ENCODE data around the gene CUBN. TPM values are rescaled to one million over a fixed set of nuclear protein-coding genes. Genes with fewer than 3 reads are reported as not detected.

CUBN gene
- total RNA-seq, 4 donors from 2014 or later = 9.2 to 38.9 (median 25.4) TPM

DNA sequence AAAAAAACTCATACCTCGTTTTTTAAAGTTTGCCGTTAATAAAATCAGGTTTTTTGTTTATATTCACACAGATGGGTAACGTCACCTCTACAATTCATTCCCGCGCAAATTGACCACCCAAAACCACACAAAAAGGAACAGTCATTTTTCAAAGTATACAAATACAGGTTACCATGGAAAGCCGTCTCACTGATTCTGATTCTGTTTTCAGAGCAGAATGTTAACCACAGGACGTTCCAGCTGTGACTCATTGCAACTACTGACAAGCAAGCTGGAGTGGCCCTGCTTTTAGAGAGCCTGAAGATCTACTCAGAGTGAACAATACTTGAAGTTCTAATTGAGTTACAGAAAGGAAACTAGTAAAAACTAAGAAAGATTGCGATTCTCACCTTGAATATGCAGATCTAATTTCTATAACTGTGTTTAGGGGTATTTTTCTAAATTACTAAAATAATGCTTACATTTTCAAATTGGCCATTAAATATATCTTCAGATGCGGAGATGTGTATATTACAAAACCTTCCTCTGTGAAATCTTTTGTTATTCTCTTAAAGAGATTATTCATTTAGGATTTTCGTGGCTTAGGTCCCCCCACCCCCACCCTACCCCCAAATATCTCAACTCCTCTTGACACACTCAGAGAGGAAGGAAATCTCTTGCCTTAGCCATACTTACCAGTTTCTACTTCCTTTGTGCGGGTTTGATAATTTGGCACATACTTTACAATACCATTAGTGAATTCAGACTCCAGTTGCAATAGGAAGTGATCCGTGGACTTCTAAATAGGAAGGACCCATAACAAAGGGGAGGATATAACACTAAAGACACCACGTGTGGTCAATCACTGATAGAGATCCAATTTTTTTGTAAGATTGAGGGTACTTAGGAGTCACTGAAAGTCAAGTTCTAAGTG, 106.0 kb downstream of the CUBN start:
- peak overlapping the region in 3 of 4 donors; percentile 4 to 27 (median 4) for H3K4me3 ChIP-seq
- H3K36me3 ChIP-seq = peaks cover 0 to 7% (median 0%) of the 10 kb centered on the region in 3 donors
- 22 to 30% methylated on average over 13 of the region's 13 CpGs for WGBS, 2 donors
- H3K27me3 ChIP-seq = no peaks in the 10 kb centered on the region
- DNase-seq (ENCODE audit: low spot score in 2 of 2) = peak in 1 of 2 donors; percentile 82
- peak overlapping the region; percentile 32 to 87 (median 74) for H3K27ac ChIP-seq
- peak in 1 of 2 donors; percentile 89 for TF ChIP-seq EP300 (IDR thresholded peaks at IDR 0.05)
- TF ChIP-seq, protein P1, sequence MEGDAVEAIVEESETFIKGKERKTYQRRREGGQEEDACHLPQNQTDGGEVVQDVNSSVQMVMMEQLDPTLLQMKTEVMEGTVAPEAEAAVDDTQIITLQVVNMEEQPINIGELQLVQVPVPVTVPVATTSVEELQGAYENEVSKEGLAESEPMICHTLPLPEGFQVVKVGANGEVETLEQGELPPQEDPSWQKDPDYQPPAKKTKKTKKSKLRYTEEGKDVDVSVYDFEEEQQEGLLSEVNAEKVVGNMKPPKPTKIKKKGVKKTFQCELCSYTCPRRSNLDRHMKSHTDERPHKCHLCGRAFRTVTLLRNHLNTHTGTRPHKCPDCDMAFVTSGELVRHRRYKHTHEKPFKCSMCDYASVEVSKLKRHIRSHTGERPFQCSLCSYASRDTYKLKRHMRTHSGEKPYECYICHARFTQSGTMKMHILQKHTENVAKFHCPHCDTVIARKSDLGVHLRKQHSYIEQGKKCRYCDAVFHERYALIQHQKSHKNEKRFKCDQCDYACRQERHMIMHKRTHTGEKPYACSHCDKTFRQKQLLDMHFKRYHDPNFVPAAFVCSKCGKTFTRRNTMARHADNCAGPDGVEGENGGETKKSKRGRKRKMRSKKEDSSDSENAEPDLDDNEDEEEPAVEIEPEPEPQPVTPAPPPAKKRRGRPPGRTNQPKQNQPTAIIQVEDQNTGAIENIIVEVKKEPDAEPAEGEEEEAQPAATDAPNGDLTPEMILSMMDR (IDR thresholded peaks at IDR 0.05) = no peak
- peak in 1 of 2 donors; percentile 65 for TF ChIP-seq POLR2A (IDR thresholded peaks at IDR 0.05)
- no peaks in the 10 kb centered on the region for H3K9me3 ChIP-seq
- peaks cover 0 to 59% (median 40%) of the 10 kb centered on the region in 4 donors for H3K4me1 ChIP-seq

DNA sequence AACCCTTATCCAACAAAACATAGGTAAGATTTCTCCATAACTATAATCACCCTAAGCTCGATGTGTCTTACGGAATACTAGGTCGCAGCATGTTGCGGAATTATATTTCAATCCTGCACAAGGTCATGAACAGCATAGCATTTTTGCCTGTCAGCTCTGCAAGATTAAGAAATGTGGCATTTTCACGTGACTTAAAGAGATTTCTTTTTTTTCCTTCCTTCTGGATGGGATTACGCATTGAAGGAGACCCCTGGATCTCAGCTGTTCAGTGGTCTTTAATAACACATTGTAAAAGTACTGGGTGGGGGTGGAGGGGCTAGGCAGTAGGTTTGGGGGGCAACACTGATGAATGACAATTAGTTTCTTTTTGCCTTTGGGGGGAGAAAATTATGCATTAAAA, 106.7 kb downstream of the CUBN start:
- Histone ChIP-seq H3K9me3 (no peaks in the 10 kb centered on the region), H3K4me1 (peaks cover 0 to 55% (median 36%) of the 10 kb centered on the region in 4 donors), H3K27ac (peak overlapping the region; percentile 32 to 87 (median 74)), H3K27me3 (no peaks in the 10 kb centered on the region), H3K4me3 (peak overlapping the region in 3 of 4 donors; percentile 4 to 27 (median 4)), H3K36me3 (peaks cover 0 to 15% (median 0%) of the 10 kb centered on the region in 3 donors)
- WGBS, 2 donors = 56 to 70% methylated on average over 6 of the region's 6 CpGs
- DNase-seq (ENCODE audit: low spot score in 2 of 2) = no peak
- no peak for TF ChIP-seq EP300 (IDR thresholded peaks at IDR 0.05)
- no peak for TF ChIP-seq POLR2A (IDR thresholded peaks at IDR 0.05)
- TF ChIP-seq, protein P1 (IDR thresholded peaks at IDR 0.05) = no peak

DNA sequence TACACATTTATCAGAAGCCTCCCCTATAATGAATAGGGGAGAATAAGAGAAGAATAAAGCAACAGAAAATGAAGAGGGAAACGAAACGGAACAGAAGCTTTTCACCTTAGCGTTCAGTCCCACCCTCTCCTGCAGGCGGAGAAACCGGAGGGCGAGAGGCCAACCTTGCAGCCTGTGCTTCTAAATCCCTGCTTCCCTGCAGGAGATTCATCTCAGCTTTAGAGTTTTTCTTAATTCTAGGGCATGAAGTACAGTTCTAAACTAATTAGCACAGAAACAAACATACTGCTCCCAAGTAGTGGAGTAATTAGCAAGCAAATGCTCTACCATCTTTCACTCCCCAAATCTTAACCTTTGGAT, 107.2 kb downstream of the CUBN start:
- Histone ChIP-seq H3K36me3 (peaks cover 0 to 16% (median 0%) of the 10 kb centered on the region in 3 donors), H3K4me3 (no peak overlapping the region), H3K27ac (peak overlapping the region; percentile 32 to 87 (median 74)), H3K4me1 (peaks cover 0 to 55% (median 36%) of the 10 kb centered on the region in 4 donors), H3K27me3 (no peaks in the 10 kb centered on the region), H3K9me3 (no peaks in the 10 kb centered on the region)
- no peak for DNase-seq (ENCODE audit: low spot score in 2 of 2)
- TF ChIP-seq, protein P1 (IDR thresholded peaks at IDR 0.05) = no peak
- no peak for TF ChIP-seq EP300 (IDR thresholded peaks at IDR 0.05)
- no peak for TF ChIP-seq POLR2A (IDR thresholded peaks at IDR 0.05)
- 40 to 47% methylated on average over 6 of the region's 6 CpGs for WGBS, 2 donors

DNA sequence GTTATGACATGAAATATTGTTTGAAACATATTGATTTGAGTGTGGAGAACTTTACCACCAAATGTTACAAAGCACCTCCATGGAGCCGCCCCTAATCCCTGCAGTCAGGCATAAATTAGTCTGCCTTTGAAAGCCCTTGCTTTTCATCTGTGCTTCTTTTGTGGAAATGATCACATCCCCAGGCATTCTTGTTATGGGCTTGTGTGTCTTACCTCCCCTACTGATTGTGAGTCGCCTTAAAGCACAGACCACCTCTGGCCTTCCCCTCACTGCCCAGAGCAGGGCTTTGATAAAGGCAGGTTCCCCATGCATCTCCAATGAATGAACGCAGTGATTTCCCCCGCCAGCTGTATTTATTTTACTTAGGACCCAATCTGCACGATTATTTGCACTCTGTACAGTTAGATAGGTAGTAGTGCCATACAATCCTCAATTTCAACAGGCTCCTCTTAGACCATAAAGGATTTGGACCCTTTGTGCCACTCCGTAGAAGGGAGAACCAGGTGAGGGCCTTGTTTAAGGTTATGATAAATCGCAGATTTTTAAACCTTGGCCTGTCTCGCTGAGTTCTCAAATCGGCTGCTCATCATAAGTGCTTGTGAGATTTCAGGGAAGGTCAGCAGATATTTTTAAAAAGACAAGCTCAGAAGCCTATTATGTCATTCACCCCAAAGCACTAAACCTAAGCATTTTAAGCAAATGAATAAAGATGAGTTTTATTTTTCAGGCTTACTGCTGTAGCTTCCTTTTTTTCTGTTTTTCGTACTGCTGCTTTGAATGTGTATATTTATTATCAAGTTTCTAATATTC, 107.8 kb downstream of the CUBN start:
- H3K9me3 ChIP-seq = no peaks in the 10 kb centered on the region
- no peak overlapping the region for H3K4me3 ChIP-seq
- 65 to 67% methylated on average over 10 of the region's 10 CpGs for WGBS, 2 donors
- H3K27ac ChIP-seq = peak overlapping the region; percentile 32 to 87 (median 74)
- peaks cover 0 to 53% (median 33%) of the 10 kb centered on the region in 4 donors for H3K4me1 ChIP-seq
- TF ChIP-seq EP300 (IDR thresholded peaks at IDR 0.05) = no peak
- TF ChIP-seq, protein P1 (IDR thresholded peaks at IDR 0.05) = no peak
- no peak for TF ChIP-seq POLR2A (IDR thresholded peaks at IDR 0.05)
- no peaks in the 10 kb centered on the region for H3K27me3 ChIP-seq
- H3K36me3 ChIP-seq = peaks cover 0 to 16% (median 0%) of the 10 kb centered on the region in 3 donors
- DNase-seq (ENCODE audit: low spot score in 2 of 2) = no peak

All from tibial nerve (tissue), 4 donors.